Vagina (tissue), 2 donors: ENCODE data around the gene MEX3A. TPM values are rescaled to one million over a fixed set of nuclear protein-coding genes. Genes with fewer than 3 reads are reported as not detected.
"Not testable (repeated sequence)": the region's sequence is repeated elsewhere in the genome, so short reads cannot be mapped to it uniquely, and the experiment has no call there.

Source experiments
- DNase-seq, 2 donors: peaks; one replicate each; pipeline ENCODE4 v3.0.0-alpha.2; 2017; ENCODE audit errors: extremely low spot score in 2 of 2
- H3K27ac ChIP-seq: fragments of 200-600 bp; sonication (generic); one replicate; pipeline ENCODE4 v1.5.1; 2019
- H3K27me3 ChIP-seq: fragments of 200-600 bp; sonication (generic); one replicate; pipeline ENCODE4 v1.5.1; 2019
- H3K36me3 ChIP-seq, 2 donors: fragments of 200-600 bp; sonication (generic); one replicate each; pipeline ENCODE4 v1.5.1; 2017 to 2019
- H3K4me1 ChIP-seq: fragments of 200-600 bp; sonication (generic); one replicate; pipeline ENCODE4 v1.5.1; 2019
- H3K4me3 ChIP-seq, 2 donors: fragments of 200-600 bp; sonication (generic); 1 replicate in 1 of 2; 2 replicates in 1 of 2; pipeline ENCODE4 v1.5.1; 2016 to 2019
- H3K9me3 ChIP-seq: fragments of 200-600 bp; sonication (generic); one replicate; pipeline ENCODE4 v1.5.1; 2019
- POLR2A ChIP-seq, 2 donors: fragments of 450-650 bp; IDR thresholded peaks; one replicate each; pipeline ENCODE4 v1.6.1; 2017; ENCODE audit warnings: antibody characterized with exemption in 2 of 2, mild to moderate bottlenecking in 2 of 2, moderate library complexity in 2 of 2
- POLR2AphosphoS5 ChIP-seq, 2 donors: sonication (generic); formaldehyde crosslinking; IDR thresholded peaks; one replicate each; pipeline ENCODE4 v1.9.0; 2017; ENCODE audit warnings: antibody characterized with exemption in 2 of 2, mild to moderate bottlenecking in 2 of 2, low read depth in 1 of 2; ENCODE audit not compliant: insufficient read depth in 1 of 2
- intact Hi-C: fragments of 100-400 bp; cut with DNase I; formaldehyde crosslinking; loops from one replicate; pipeline ENCODE4 v1.15.1; 2023
- total RNA-seq: library from RNA; depleted of rRNA; stranded (reverse); fragments of >200 nt; gene quantifications from one replicate; pipeline ENCODE4 v1.2.3, GENCODE V29; 2016
- TF ChIP-seq, protein P1 (sequence below), 3 experiments: fragments of 450-650 bp in 2 of 3; fragments of 200-600 bp in 1 of 3; sonication (generic) in 1 of 3; IDR thresholded peaks; one replicate each; pipeline ENCODE4 v1.5.1; 2017 to 2019; ENCODE audit warnings: antibody characterized with exemption in 3 of 3, mild to moderate bottlenecking in 2 of 3, moderate library complexity in 2 of 3

The MEX3A gene
- total RNA-seq, 1 donor from 2014 or later, result 1.2 TPM

DNA sequence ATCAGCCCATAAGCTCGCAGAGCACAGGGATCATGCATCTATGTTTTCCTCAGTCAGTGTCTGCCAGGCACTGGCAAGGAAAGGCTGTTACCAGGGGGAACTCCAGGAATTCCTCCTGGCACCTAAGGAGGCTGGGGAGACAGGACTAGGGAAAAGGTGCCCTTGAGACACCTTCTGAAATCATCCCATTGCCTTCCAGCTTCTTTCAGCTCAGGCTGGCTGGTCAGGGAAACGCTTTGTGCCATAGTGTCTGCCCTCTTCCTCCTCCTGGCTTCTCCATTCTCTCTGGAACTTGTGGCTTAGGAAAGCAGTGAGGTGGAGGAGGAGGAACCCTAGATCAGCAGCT lies 46.0 kb upstream of the MEX3A start:
- H3K36me3 ChIP-seq, result peaks cover 0 to 28% of the 10 kb centered on the region in 2 donors
- no peaks in the 10 kb centered on the region for H3K27me3 ChIP-seq
- peak overlapping the region; percentile 97 for H3K27ac ChIP-seq
- no peak for DNase-seq
- H3K4me3 ChIP-seq, result peak overlapping the region; percentile 23 to 35
- TF ChIP-seq POLR2A (IDR thresholded peaks at IDR 0.05) (no peak), POLR2AphosphoS5 (IDR thresholded peaks at IDR 0.05; ENCODE audit: insufficient read depth in 1 of 2, low read depth in 1 of 2) (no peak)
- TF ChIP-seq, protein P1, sequence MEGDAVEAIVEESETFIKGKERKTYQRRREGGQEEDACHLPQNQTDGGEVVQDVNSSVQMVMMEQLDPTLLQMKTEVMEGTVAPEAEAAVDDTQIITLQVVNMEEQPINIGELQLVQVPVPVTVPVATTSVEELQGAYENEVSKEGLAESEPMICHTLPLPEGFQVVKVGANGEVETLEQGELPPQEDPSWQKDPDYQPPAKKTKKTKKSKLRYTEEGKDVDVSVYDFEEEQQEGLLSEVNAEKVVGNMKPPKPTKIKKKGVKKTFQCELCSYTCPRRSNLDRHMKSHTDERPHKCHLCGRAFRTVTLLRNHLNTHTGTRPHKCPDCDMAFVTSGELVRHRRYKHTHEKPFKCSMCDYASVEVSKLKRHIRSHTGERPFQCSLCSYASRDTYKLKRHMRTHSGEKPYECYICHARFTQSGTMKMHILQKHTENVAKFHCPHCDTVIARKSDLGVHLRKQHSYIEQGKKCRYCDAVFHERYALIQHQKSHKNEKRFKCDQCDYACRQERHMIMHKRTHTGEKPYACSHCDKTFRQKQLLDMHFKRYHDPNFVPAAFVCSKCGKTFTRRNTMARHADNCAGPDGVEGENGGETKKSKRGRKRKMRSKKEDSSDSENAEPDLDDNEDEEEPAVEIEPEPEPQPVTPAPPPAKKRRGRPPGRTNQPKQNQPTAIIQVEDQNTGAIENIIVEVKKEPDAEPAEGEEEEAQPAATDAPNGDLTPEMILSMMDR (IDR thresholded peaks at IDR 0.05), result no peak
- intact Hi-C loops, result loop anchor here (2.0 kb wide), 1 partner anchor 13 kb away; the partner anchor contains the start of gene LMNA
- no peaks in the 10 kb centered on the region for H3K9me3 ChIP-seq
- H3K4me1 ChIP-seq, result peaks cover 80% of the 10 kb centered on the region

DNA sequence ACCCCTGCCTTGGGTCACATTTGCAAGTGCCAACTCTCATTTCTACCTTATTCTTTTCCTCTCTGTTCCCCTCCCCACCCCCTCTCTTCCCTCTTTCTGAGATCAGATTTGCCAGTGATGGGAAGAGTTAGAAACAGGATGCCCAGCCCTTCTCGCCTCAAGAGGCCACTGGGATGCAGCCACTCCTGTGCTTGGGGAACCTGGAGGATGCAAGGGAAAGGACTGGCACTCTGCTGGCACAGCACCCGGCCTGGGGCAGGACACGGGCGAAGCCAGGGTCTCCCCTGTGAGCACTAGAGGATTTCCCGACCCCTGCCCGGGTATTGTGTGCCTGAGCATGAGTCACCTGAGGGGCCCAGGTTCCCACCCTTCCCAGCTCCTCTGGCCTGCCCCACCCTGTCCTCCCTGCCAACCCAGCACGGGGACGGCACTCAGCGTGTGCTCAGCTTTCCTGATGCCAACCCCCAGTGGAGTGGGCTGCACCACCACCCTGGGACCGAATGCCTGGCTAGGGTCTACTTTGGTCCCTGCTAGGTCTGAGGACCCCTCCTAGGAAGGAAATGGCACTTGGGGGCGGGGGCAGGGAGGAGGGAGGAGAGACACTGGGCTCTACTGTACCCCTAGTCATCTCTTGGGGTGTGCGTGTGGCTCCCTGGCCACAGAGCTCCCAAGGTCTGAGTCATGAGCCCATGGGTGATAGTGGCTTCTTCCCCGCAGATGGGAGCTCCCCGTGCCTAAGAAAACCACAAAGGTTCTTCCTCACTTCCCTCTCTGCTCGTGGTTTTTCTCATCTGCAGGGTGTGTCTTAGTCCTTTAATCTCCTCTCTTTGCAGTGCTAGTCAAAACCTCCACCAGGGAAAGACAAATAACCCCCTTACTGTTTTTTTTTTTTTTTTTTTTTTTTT lies 44.6 kb upstream of the MEX3A start:
- no peaks in the 10 kb centered on the region for H3K27me3 ChIP-seq
- peak overlapping the region; percentile 97 for H3K27ac ChIP-seq
- H3K9me3 ChIP-seq, result no peaks in the 10 kb centered on the region
- DNase-seq, result no peak
- H3K4me3 ChIP-seq, result peak overlapping the region; percentile 100
- peaks cover 0 to 15% of the 10 kb centered on the region in 2 donors for H3K36me3 ChIP-seq
- intact Hi-C loops, result no loop called here
- H3K4me1 ChIP-seq, result peaks cover 94% of the 10 kb centered on the region
- TF ChIP-seq, protein P1 (IDR thresholded peaks at IDR 0.05), result no peak
- TF ChIP-seq POLR2AphosphoS5 (IDR thresholded peaks at IDR 0.05; ENCODE audit: insufficient read depth in 1 of 2, low read depth in 1 of 2), result peak in 1 of 2 donors; percentile 63
- no peak for TF ChIP-seq POLR2A (IDR thresholded peaks at IDR 0.05)

DNA sequence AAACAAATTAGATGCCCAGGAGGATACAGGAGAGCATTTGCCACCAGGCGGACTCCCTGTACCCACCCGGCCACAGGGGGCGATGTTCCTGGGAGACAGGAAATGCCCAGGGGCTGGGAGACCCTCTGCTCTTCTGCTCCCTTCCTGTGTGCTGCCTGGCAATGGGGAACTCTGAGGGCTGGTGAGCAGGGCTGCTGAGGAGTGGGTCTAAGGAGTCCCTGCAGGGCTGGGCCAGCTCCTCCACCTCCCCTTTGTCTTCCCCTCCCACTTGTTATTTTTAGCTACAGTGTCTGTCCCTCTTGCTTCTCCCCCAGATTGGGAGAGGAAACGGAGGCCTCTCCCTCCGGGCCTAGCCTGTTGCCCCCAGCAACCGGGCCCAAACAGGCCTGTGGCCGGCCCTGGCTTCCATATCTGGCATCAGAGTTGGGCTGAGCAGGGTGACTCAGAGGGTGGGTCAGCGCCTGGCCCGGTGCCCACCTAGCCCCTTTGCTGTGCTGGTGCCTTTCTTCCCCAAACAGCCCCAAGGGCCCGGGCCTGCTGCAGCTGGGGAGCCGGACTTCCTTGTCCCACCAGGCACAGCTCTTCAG lies 43.9 kb upstream of the MEX3A start:
- no peaks in the 10 kb centered on the region for H3K9me3 ChIP-seq
- DNase-seq, result no peak
- H3K4me1 ChIP-seq, result peaks cover 100% of the 10 kb centered on the region
- H3K27me3 ChIP-seq, result no peaks in the 10 kb centered on the region
- TF ChIP-seq, protein P1 (IDR thresholded peaks at IDR 0.05), result peak in 1 of 3 experiments; percentile 31
- TF ChIP-seq POLR2A (IDR thresholded peaks at IDR 0.05) (no peak), POLR2AphosphoS5 (IDR thresholded peaks at IDR 0.05; ENCODE audit: insufficient read depth in 1 of 2, low read depth in 1 of 2) (peak; percentile 67 to 86)
- peaks cover 0 to 7% of the 10 kb centered on the region in 2 donors for H3K36me3 ChIP-seq
- peak overlapping the region; percentile 100 for H3K4me3 ChIP-seq
- intact Hi-C loops, result no loop called here
- peak overlapping the region; percentile 97 for H3K27ac ChIP-seq

DNA sequence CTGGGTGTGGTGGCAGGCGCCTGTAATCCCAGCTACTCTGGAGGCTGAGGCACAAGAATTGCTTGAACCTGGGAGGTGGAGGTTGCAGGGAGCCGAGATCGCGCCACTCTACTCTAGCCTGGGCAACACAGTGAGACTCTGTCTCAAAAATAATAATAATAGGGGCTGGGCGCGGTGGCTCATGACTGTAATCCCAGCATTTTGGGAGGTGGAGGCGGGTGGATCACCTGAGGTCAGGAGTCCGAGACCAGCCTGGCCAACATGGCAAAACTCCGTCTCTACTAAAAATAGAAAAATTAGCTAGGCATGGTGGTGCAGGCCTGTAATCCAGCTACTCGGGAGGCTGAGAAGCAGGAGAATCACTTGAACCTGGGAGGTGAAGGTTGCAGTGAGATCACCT lies 43.3 kb upstream of the MEX3A start:
- peak overlapping the region; percentile 100 for H3K4me3 ChIP-seq
- intact Hi-C loops, H3K36me3 ChIP-seq, H3K9me3 ChIP-seq, DNase-seq, H3K27me3 ChIP-seq: not testable (repeated sequence)
- H3K4me1 ChIP-seq, result peaks cover 100% of the 10 kb centered on the region
- H3K27ac ChIP-seq, result peak overlapping the region; percentile 97

DNA sequence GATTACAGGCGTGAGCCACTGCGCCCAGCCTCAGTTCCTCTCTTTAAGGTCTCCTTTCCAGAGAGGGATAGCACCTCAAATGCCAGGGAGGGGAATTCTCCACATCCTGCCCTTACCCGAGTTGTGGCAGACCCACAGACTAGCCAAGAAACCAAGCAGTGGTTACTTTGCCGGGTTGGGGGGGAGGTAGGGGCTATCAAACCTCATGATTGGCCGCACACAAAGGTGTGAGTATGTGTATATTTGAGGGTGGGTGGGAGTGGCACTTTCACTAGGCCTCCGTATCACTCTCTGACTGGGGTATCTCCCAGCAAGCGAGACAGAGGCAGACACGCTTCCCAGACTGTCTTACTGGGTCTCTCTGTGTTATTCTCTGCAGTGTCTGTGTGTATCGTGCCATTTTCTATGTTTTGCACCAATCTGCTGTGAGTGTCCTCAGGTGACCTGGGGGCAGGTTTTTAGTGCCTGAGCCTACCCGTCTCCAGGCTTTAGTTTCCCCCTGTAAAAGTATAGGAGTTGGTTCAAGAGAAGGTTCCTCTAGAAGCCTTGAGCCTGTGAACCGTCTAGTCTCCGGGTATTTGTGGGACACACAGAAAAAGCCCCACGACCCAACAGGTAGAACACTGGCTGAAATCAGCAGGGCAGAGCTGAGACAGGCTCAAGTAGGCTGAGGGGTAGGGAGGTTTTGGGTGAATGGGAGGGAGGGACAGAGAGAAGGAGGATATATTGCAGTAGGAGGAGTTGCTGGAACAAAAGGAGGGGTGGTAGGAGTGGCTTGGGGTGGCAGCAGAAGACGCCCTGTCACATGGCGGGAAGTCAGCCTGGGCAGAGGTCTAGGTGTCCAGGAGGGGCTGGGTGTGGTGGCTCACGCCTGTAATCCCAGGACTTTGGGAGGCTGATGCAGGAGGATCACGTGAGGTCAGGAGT lies 42.6 kb upstream of the MEX3A start:
- TF ChIP-seq POLR2A (IDR thresholded peaks at IDR 0.05) (peak in 1 of 2 donors; percentile 27), POLR2AphosphoS5 (IDR thresholded peaks at IDR 0.05; ENCODE audit: insufficient read depth in 1 of 2, low read depth in 1 of 2) (peak; percentile 59 to 62)
- TF ChIP-seq, protein P1 (IDR thresholded peaks at IDR 0.05), result no peak
- Histone ChIP-seq H3K27ac (peak overlapping the region; percentile 97), H3K4me3 (peak overlapping the region; percentile 100), H3K9me3 (no peaks in the 10 kb centered on the region), H3K4me1 (peaks cover 100% of the 10 kb centered on the region), H3K36me3 (no peaks in the 10 kb centered on the region), H3K27me3 (no peaks in the 10 kb centered on the region)
- no peak for DNase-seq
- intact Hi-C loops, result no loop called here
